ENCODE measurements around the gene MYBBP1A.

Gene MYBBP1A

DNA sequence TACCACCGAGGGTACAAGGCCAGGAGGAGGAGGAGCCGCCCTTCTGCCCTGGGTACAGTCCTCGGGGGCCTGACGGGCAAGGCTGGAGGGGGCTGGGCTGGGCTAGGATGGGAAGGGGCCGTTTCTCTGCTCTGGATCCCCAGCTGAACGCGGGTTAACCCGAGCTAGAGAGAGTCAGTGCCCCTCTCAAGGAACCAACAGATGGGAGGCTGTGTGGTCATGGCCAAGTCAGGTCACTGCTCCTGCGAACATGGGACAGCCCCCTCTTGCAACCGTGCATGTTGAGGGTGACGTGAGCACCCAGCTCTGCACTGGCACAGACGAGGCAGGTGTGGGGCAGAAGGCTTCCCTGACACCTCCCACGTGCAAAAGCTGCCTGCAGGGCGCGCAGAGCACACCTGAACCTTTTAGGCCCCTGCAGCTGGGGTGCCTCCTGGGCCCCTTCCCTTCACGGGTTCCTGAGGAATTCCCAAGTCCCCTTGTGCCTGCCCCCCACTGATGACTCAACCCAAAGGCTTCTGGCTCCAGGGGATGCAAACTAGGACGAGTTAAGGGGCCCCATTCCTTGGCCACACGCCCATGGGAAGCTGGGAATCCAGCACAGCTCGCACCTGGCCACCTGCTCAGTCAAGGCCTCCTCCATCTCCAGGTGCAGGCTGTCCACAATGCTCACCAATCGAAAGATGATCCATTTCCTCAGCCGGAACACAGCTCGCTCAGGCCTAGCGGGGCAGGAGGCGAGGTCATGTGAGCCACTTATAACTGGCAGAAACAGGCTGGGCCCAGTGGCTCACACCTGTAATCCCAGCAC lies 6.3 kb downstream of the MYBBP1A start:
- H3K4me3 ChIP-seq (ENCODE audit: low read depth, low read length): no peak overlapping the region
- no peak overlapping the region for H3K4me2 ChIP-seq (ENCODE audit: low read length)
- H3K79me2 ChIP-seq: no peaks in the 10 kb centered on the region
- H3K27me3 ChIP-seq (ENCODE audit: control insufficient read depth, insufficient read depth, low read length): no peaks in the 10 kb centered on the region
- H2AFZ ChIP-seq: no peak overlapping the region
- no peaks in the 10 kb centered on the region for H3K36me3 ChIP-seq (ENCODE audit: control insufficient read depth, insufficient read depth, low read length)
- no peaks in the 10 kb centered on the region for H3K9me3 ChIP-seq (ENCODE audit: control insufficient read depth, low read length)
- no peaks in the 10 kb centered on the region for H3K4me1 ChIP-seq
- H3K27ac ChIP-seq: no peak overlapping the region
- TF ChIP-seq, protein P1, sequence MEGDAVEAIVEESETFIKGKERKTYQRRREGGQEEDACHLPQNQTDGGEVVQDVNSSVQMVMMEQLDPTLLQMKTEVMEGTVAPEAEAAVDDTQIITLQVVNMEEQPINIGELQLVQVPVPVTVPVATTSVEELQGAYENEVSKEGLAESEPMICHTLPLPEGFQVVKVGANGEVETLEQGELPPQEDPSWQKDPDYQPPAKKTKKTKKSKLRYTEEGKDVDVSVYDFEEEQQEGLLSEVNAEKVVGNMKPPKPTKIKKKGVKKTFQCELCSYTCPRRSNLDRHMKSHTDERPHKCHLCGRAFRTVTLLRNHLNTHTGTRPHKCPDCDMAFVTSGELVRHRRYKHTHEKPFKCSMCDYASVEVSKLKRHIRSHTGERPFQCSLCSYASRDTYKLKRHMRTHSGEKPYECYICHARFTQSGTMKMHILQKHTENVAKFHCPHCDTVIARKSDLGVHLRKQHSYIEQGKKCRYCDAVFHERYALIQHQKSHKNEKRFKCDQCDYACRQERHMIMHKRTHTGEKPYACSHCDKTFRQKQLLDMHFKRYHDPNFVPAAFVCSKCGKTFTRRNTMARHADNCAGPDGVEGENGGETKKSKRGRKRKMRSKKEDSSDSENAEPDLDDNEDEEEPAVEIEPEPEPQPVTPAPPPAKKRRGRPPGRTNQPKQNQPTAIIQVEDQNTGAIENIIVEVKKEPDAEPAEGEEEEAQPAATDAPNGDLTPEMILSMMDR (IDR thresholded peaks at IDR 0.05): no peak
- H3K9ac ChIP-seq: no peak overlapping the region

DNA sequence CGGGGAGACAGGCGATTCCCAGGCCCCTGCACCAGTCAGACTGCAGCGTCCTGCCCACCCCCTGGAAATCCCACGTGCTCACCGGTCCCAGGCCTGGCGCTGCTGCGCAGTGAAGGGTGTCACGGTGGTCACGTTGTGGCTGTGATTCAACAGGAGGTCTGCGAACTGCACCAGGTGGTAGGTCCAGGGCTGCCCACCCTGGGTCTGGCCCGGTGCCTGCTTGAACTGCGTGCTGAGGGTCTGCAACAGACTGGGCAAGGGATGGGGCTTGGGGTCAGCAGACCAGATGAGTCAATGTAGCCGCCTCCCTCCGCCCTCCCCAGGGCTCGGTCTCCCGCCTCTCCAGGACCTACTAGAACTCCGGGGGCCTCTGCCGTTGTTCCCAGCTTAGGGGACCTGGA lies 7.1 kb downstream of the MYBBP1A start:
- H3K36me3 ChIP-seq (ENCODE audit: control insufficient read depth, insufficient read depth, low read length): no peaks in the 10 kb centered on the region
- H3K9me3 ChIP-seq (ENCODE audit: control insufficient read depth, low read length): no peaks in the 10 kb centered on the region
- H2AFZ ChIP-seq: no peak overlapping the region
- no peaks in the 10 kb centered on the region for H3K79me2 ChIP-seq
- no peak overlapping the region for H3K9ac ChIP-seq
- H3K27me3 ChIP-seq (ENCODE audit: control insufficient read depth, insufficient read depth, low read length): no peaks in the 10 kb centered on the region
- H3K27ac ChIP-seq: no peak overlapping the region
- H3K4me1 ChIP-seq: no peaks in the 10 kb centered on the region
- H3K4me2 ChIP-seq (ENCODE audit: low read length): no peak overlapping the region
- TF ChIP-seq, protein P1 (IDR thresholded peaks at IDR 0.05): no peak
- H3K4me3 ChIP-seq (ENCODE audit: low read depth, low read length): no peak overlapping the region

DNA sequence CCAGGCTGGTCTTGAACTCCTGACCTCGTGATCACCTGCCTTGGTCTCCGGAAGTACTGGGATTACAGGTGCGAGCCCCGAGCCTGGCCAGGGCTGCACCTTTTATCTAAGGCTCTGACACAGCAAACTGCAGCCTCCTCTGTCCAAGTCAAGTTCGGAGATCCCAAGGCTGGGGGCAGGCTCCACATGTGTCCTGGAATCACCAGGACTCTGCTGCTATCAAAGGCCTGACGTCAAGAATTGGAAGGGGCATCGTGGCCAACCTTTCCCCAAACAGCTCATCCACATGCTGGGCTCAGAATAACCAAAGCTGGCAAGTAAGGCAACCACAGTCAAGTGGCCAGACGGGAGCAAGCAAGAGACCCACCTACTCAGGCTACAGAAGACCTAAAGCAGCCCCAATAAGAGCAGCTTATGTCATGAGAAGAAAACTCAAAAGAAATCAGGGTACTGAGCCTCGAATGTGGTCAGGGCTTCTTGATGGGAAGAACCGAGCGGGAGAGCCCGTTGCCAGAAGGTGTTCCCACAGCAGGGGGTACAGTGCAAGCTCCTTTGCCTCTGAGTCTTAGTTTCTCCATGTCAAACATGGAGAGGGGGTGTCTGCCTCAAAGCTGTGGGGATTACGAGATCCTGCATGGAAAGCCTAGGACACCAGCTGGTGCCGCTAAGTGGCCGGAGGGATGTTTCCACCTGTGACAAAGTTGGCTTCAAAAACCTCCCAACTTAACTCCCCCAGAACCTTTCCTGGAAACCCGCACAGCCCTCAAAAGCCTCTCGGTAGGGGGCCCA lies 7.9 kb downstream of the MYBBP1A start:
- Histone ChIP-seq H3K4me1 (no peaks in the 10 kb centered on the region), H3K27ac (no peak overlapping the region), H3K36me3 (ENCODE audit: control insufficient read depth, insufficient read depth, low read length) (no peaks in the 10 kb centered on the region), H3K9me3 (ENCODE audit: control insufficient read depth, low read length) (no peaks in the 10 kb centered on the region), H3K27me3 (ENCODE audit: control insufficient read depth, insufficient read depth, low read length) (no peaks in the 10 kb centered on the region), H3K9ac (no peak overlapping the region), H3K4me3 (ENCODE audit: low read depth, low read length) (no peak overlapping the region), H2AFZ (no peak overlapping the region), H3K4me2 (ENCODE audit: low read length) (no peak overlapping the region), H3K79me2 (no peaks in the 10 kb centered on the region)
- TF ChIP-seq, protein P1 (IDR thresholded peaks at IDR 0.05): no peak

DNA sequence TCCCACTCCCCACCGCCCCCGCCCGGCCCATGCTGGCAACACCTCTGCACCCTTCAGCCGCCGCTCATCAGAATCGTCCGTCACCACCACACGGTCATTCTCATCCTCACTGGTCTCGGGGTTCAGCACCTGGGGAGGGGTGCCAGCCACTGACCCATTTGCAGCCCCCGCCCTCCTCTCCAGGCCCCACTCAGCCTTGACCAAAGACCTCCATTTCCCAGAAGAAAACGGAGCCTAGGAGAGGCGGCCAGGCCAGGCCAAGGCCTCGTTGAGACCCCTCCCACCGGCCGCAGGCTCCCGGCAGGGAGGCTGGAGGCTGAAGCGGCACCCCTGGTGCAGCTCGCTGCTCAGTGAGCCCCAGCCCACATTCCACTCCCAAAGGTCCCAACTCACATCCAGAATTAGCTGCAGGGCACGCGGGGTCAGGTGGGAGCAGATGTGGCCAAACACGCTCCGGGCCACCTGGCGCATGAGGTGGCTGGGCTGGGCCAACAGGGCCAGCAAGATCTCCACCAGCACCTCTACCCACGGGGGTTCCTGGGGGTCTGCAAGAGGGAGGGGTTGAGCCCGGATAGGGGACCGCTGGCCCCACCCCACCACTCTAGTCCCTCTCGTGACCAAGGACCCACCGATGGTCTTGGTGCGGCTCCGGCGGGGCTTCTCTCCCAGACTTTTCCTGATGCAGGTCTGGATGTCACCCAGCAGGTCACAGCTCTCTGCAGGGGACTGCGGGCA lies 9.8 kb downstream of the MYBBP1A start:
- TF ChIP-seq, protein P1 (IDR thresholded peaks at IDR 0.05): no peak
- Histone ChIP-seq H3K36me3 (ENCODE audit: control insufficient read depth, insufficient read depth, low read length) (no peaks in the 10 kb centered on the region), H2AFZ (no peak overlapping the region), H3K9me3 (ENCODE audit: control insufficient read depth, low read length) (no peaks in the 10 kb centered on the region), H3K4me1 (no peaks in the 10 kb centered on the region), H3K4me2 (ENCODE audit: low read length) (no peak overlapping the region), H3K27ac (no peak overlapping the region), H3K4me3 (ENCODE audit: low read depth, low read length) (no peak overlapping the region), H3K27me3 (ENCODE audit: control insufficient read depth, insufficient read depth, low read length) (no peaks in the 10 kb centered on the region), H3K9ac (no peak overlapping the region), H3K79me2 (no peaks in the 10 kb centered on the region)

Data from parathyroid adenoma (tissue), 2 donors.